Measurements from ENCODE around the gene KLK2. TPM values are rescaled to one million over a fixed set of nuclear protein-coding genes. Genes with fewer than 3 reads are reported as not detected.

The KLK2 gene
- total and polyA plus RNA-seq, 9 donors = not detected

GRCh38 chr19:50909240-50910070 is 36.2 kb downstream of the KLK2 start:
- no peaks in the 10 kb centered on the region for H3K9me3 ChIP-seq
- no peaks in the 10 kb centered on the region for H3K4me1 ChIP-seq (ENCODE audit: insufficient read depth)
- no peak overlapping the region for H3K27ac ChIP-seq
- no peak overlapping the region for H3K4me3 ChIP-seq
- DNase-seq = peak in 1 of 5 donors; percentile 48
- H3K27me3 ChIP-seq = no peaks in the 10 kb centered on the region
- 2 to 4% (median 3%) methylated on average over 33 to 36 of the region's 36 CpGs for WGBS, 3 donors
- TF ChIP-seq POLR2A (IDR thresholded peaks at IDR 0.05) (no peak), EP300 (IDR thresholded peaks at IDR 0.05) (no peak)
- TF ChIP-seq, protein P1, sequence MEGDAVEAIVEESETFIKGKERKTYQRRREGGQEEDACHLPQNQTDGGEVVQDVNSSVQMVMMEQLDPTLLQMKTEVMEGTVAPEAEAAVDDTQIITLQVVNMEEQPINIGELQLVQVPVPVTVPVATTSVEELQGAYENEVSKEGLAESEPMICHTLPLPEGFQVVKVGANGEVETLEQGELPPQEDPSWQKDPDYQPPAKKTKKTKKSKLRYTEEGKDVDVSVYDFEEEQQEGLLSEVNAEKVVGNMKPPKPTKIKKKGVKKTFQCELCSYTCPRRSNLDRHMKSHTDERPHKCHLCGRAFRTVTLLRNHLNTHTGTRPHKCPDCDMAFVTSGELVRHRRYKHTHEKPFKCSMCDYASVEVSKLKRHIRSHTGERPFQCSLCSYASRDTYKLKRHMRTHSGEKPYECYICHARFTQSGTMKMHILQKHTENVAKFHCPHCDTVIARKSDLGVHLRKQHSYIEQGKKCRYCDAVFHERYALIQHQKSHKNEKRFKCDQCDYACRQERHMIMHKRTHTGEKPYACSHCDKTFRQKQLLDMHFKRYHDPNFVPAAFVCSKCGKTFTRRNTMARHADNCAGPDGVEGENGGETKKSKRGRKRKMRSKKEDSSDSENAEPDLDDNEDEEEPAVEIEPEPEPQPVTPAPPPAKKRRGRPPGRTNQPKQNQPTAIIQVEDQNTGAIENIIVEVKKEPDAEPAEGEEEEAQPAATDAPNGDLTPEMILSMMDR (IDR thresholded peaks at IDR 0.05) = no peak
- no peaks in the 10 kb centered on the region for H3K36me3 ChIP-seq
- intact Hi-C loops (cut with DNase I) = no loop called here

GRCh38 chr19:50910722-50911121 is 37.5 kb downstream of the KLK2 start:
- intact Hi-C loops (cut with DNase I) = no loop called here
- H3K4me1 ChIP-seq (ENCODE audit: insufficient read depth) = no peaks in the 10 kb centered on the region
- WGBS, 3 donors = 51 to 57% (median 56%) methylated on average over 4 of the region's 4 CpGs
- no peak for DNase-seq
- no peaks in the 10 kb centered on the region for H3K9me3 ChIP-seq
- no peak overlapping the region for H3K27ac ChIP-seq
- H3K4me3 ChIP-seq = no peak overlapping the region
- no peaks in the 10 kb centered on the region for H3K36me3 ChIP-seq
- TF ChIP-seq EP300 (IDR thresholded peaks at IDR 0.05) (no peak), POLR2A (IDR thresholded peaks at IDR 0.05) (no peak)
- TF ChIP-seq, protein P1 (IDR thresholded peaks at IDR 0.05) = no peak
- no peaks in the 10 kb centered on the region for H3K27me3 ChIP-seq

- Histone ChIP-seq H3K4me3 (no peak within 1 kb of the TSS), H3K36me3 (no peaks in the 10 kb centered on the region), H3K27ac (no peak within 1 kb of the TSS), H3K9me3 (no peaks in the 10 kb centered on the region), H3K4me1 (ENCODE audit: insufficient read depth) (no peaks in the 10 kb centered on the region), H3K27me3 (no peaks in the 10 kb centered on the region)
- no peak for DNase-seq
- intact Hi-C loops (cut with DNase I) = no loop called here
- TF ChIP-seq POLR2A (IDR thresholded peaks at IDR 0.05) = no peak
- TF ChIP-seq EP300 (IDR thresholded peaks at IDR 0.05) = no peak
- TF ChIP-seq, protein P1 (IDR thresholded peaks at IDR 0.05) = no peak
- WGBS, 3 donors = 51 to 58% (median 53%) methylated on average over 9 of the region's 9 CpGs
These were observed 38.2 kb downstream of the KLK2 start, which contains the start of gene KLK4 for GRCh38 chr19:50911206-50912101. Gene KLK4, minus strand, starts transcription at chr19:50911395. Its CDS starts 657 bp downstream, at chr19:50910738.

DNA sequence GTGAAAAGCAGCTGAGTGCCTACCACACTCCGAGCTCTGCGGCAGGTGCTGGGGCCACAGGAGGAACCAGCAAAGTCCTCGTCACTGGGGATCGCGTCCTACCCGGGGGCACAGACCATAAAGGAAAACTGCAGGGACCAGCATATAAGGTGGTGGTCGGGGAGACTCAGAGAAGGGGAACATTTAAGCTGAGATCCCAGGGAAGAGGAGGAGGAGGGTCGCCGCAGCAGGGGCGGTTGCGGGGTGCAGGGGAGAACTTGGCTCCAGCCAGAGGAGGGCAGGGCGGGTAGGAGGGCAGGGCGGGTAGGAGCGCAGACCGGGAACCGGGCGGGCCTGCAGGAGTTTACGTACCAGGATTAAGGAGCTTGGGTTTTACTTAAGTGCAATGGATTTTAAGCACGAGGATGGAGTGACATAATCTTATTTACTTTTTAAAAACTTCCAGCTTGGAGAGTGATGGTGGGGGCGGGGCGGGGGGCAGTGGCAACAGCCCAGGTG is 38.9 kb downstream of the KLK2 start:
- Histone ChIP-seq H3K4me3 (no peak overlapping the region), H3K9me3 (no peaks in the 10 kb centered on the region), H3K36me3 (no peaks in the 10 kb centered on the region), H3K4me1 (ENCODE audit: insufficient read depth) (no peaks in the 10 kb centered on the region), H3K27me3 (no peaks in the 10 kb centered on the region), H3K27ac (no peak overlapping the region)
- DNase-seq = no peak
- 14 to 18% (median 16%) methylated on average over 21 of the region's 21 CpGs for WGBS, 3 donors
- intact Hi-C loops (cut with DNase I) = no loop called here
- TF ChIP-seq, protein P1 (IDR thresholded peaks at IDR 0.05) = no peak
- TF ChIP-seq EP300 (IDR thresholded peaks at IDR 0.05) = no peak
